A673 (cell line): ENCODE data around the gene SPRTN.

Experiments used
- EZH2 ChIP-seq: fragments of 200-600 bp; sonication (generic); IDR thresholded peaks from 2 replicates; pipeline ENCODE4 v1.6.1; 2017; ENCODE audit warnings: borderline replicate concordance, low read depth, mild to moderate bottlenecking, mixed read lengths, antibody characterized with exemption, low read length; ENCODE audit not compliant: poor library complexity, severe bottlenecking
- TF ChIP-seq, protein P1 (sequence below): fragments of 300-800, 200-600 bp; sonication (generic); conservative IDR thresholded peaks from 2 replicates; pipeline ENCODE4 v1.5.1; 2017; ENCODE audit warnings: low read depth, mild to moderate bottlenecking, antibody characterized with exemption, low read length, moderate library complexity, mixed read lengths

DNA sequence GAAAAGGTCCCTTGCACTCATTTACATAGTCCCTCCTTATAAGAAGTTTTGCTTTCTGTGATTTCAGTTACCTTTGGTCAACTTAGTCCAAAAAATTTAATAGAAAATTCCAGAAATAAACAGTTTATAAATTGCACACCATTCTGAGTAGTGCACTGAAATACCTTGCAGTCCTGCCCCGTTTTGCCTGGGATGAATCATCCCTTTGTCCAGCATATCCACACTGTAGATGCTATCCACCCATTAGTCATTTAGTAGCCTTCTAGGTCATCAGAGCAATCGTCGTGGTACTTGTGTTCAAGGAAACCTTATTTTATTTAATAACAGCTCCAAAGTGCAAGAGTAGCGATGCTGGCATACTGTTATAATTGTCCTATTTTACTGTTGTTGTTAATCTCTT is 38.0 kb downstream of the SPRTN start:
- TF ChIP-seq, protein P1, sequence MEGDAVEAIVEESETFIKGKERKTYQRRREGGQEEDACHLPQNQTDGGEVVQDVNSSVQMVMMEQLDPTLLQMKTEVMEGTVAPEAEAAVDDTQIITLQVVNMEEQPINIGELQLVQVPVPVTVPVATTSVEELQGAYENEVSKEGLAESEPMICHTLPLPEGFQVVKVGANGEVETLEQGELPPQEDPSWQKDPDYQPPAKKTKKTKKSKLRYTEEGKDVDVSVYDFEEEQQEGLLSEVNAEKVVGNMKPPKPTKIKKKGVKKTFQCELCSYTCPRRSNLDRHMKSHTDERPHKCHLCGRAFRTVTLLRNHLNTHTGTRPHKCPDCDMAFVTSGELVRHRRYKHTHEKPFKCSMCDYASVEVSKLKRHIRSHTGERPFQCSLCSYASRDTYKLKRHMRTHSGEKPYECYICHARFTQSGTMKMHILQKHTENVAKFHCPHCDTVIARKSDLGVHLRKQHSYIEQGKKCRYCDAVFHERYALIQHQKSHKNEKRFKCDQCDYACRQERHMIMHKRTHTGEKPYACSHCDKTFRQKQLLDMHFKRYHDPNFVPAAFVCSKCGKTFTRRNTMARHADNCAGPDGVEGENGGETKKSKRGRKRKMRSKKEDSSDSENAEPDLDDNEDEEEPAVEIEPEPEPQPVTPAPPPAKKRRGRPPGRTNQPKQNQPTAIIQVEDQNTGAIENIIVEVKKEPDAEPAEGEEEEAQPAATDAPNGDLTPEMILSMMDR, result no peak
- no peak for TF ChIP-seq EZH2
